Esophagus (tissue), 2 donors: ENCODE measurements around the gene PRDM2. TPM values are rescaled to one million over a fixed set of nuclear protein-coding genes. Genes with fewer than 3 reads are reported as not detected.

Experiments used
- H3K27ac ChIP-seq, 2 donors: one replicate each; pipeline ENCODE4 v1.5.1; 2013; ENCODE audit warnings: low read depth in 2 of 2, mild to moderate bottlenecking in 2 of 2, inconsistent platforms in 1 of 2, low read length in 1 of 2, moderate library complexity in 1 of 2
- H3K27me3 ChIP-seq, 2 donors: one replicate each; pipeline ENCODE4 v1.6.1; 2013; ENCODE audit warnings: low read length in 2 of 2, control low read depth in 1 of 2, mild to moderate bottlenecking in 1 of 2; ENCODE audit not compliant: insufficient read depth in 2 of 2, control insufficient read depth in 1 of 2
- H3K36me3 ChIP-seq, 2 donors: one replicate each; pipeline ENCODE4 v1.6.1; 2013; ENCODE audit warnings: low read length in 1 of 2; ENCODE audit not compliant: control insufficient read depth in 2 of 2, insufficient read depth in 2 of 2
- H3K4me1 ChIP-seq, 2 donors: one replicate each; pipeline ENCODE4 v1.6.1; 2013; ENCODE audit warnings: low read length in 1 of 2; ENCODE audit not compliant: control insufficient read depth in 2 of 2, insufficient read depth in 2 of 2
- H3K4me3 ChIP-seq, 2 donors: one replicate each; pipeline ENCODE4 v1.5.1; 2013; ENCODE audit warnings: low read length in 2 of 2, mild to moderate bottlenecking in 2 of 2, low read depth in 1 of 2, moderate library complexity in 1 of 2
- H3K9me3 ChIP-seq, 2 donors: one replicate each; pipeline ENCODE4 v1.6.1; 2013; ENCODE audit warnings: mild to moderate bottlenecking in 2 of 2, low read depth in 1 of 2, low read length in 1 of 2, moderate library complexity in 1 of 2; ENCODE audit not compliant: control insufficient read depth in 2 of 2, insufficient read depth in 1 of 2
- WGBS, 2 donors: extraction: QIAGEN DNeasy Blood & Tissue Kit; methylation state at CpG; one replicate each; pipeline ENCODE4 v1.1.7; 2013; 5-methylcytosine and 5-hydroxymethylcytosine counted together
- polyA plus RNA-seq, 2 donors: library from polyadenylated mRNA; stranded (reverse); fragments of 200-250 nt; gene quantifications; one replicate each; pipeline ENCODE4 v1.2.3, GENCODE V29; 2013
- donor health status: healthy with polysubstance abuse.
- donor health status: Bipolar disorder and iron deficiency.

Gene PRDM2
- polyA plus RNA-seq, 2 donors: 12.1 to 16.0 TPM

DNA sequence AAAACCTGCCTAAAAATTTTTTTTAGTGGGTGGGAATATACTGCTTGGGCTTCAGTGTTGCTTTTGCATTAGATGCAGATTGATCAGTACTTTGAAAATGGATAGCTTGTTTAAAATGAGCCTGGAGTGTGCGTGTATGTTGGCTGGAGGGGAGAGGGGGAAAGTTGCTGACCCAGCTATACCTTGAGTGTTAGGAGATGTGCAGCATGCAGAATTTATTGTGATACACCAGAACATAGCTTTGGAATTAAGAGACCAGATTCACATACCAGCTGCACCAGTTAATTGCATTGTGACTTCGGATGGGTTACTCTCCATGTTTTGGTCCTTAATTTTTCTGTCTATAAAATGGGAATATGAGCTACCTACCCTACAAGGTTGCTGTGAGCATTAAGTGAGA lies 60.4 kb downstream of the PRDM2 start:
- no peaks in the 10 kb centered on the region for H3K9me3 ChIP-seq
- H3K27ac ChIP-seq: no peak overlapping the region
- H3K4me1 ChIP-seq: peaks cover 0 to 7% of the 10 kb centered on the region in 2 donors

DNA sequence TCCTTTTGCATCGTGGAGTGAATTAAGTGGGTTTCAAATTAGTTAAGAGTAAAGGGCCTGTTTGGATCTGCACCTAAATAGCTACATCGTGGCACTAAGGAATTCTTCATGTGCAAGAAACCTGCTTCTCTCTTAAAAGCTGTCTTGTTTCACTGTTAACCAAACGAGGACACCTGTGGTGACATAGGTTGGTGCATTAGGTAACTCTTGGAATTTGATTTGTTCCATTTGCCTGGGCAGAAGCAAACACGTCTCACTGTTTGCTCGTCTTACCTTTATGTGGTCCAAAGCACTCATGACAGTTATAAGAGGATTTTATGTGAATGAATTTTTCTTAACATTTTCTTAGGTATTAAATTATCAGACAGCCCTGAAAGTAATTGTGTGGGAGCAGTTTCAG lies 60.9 kb downstream of the PRDM2 start:
- H3K9me3 ChIP-seq: no peaks in the 10 kb centered on the region
- H3K27me3 ChIP-seq: no peaks in the 10 kb centered on the region
- H3K27ac ChIP-seq: no peak overlapping the region
- peaks cover 0 to 7% of the 10 kb centered on the region in 2 donors for H3K4me1 ChIP-seq
- WGBS, 2 donors: 55 to 60% methylated on average over 5 of the region's 5 CpGs
- H3K36me3 ChIP-seq: no peaks in the 10 kb centered on the region
- H3K4me3 ChIP-seq: no peak overlapping the region

More for the DNA sequence above, 60.4 kb downstream of the PRDM2 start:
- no peaks in the 10 kb centered on the region for H3K27me3 ChIP-seq
- WGBS, 2 donors: 88 to 94% methylated on average over 2 of the region's 2 CpGs
- H3K36me3 ChIP-seq: no peaks in the 10 kb centered on the region
- no peak overlapping the region for H3K4me3 ChIP-seq

GRCh38 chr1:13761883-13762282 lies 61.9 kb downstream of the PRDM2 start:
- H3K4me1 ChIP-seq: peaks cover 0 to 7% of the 10 kb centered on the region in 2 donors
- no peaks in the 10 kb centered on the region for H3K27me3 ChIP-seq
- H3K9me3 ChIP-seq: no peaks in the 10 kb centered on the region
- no peaks in the 10 kb centered on the region for H3K36me3 ChIP-seq
- WGBS, 2 donors: 81% methylated on average over 9 of the region's 9 CpGs
- H3K4me3 ChIP-seq: no peak overlapping the region
- H3K27ac ChIP-seq: no peak overlapping the region

DNA sequence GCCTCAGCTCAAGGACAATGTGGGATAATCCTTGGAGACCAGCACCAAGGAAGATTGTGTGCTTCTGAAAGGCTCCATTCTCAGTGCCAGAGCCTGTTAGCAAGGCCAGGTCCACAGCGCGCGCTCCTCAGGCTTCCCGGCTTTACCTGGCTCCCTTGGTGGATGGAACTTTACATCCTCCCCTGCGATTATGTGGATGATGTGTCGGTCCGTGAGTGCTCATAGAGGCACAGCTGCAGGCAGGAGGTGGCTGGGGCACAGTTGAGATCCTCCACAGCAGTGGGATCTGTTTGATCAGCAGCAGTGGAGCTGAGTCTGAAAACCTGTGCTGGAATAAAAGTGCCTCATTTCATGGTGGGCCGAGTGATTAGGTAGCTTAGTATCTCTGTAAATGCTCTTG lies 62.7 kb downstream of the PRDM2 start:
- Histone ChIP-seq H3K4me3 (no peak overlapping the region), H3K9me3 (no peaks in the 10 kb centered on the region), H3K27ac (no peak overlapping the region), H3K27me3 (no peaks in the 10 kb centered on the region), H3K4me1 (peaks cover 0 to 7% of the 10 kb centered on the region in 2 donors), H3K36me3 (no peaks in the 10 kb centered on the region)
- 85 to 89% methylated on average over 8 of the region's 8 CpGs for WGBS, 2 donors

DNA sequence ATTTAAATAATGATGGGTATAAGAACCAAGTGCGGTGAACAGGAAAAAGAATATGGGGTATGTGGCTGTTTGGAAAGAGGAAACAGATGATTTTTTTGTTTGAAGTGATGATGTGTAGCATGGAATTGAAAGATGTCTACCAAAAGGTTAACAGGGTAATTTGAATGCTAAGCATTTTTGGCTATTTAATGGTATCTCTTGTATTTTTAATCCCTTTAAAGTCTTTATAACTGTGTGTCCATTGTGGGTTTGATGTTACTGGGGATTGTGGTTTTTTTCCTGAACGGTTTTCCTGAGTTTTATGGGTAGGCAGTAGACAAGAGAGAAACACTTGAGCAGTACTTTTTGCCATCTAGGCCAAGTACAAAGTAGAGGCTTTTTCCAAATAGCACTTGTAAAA lies 63.2 kb downstream of the PRDM2 start:
- Histone ChIP-seq H3K27me3 (no peaks in the 10 kb centered on the region), H3K36me3 (no peaks in the 10 kb centered on the region), H3K27ac (no peak overlapping the region), H3K9me3 (no peaks in the 10 kb centered on the region), H3K4me3 (no peak overlapping the region), H3K4me1 (peaks cover 0 to 7% of the 10 kb centered on the region in 2 donors)
- whole genome bisulfite sequencing, 2 donors: 60 to 62% methylated on average over 2 of the region's 2 CpGs

GRCh38 chr1:13763991-13764390 lies 64.0 kb downstream of the PRDM2 start:
- WGBS, 2 donors: 51 to 58% methylated on average over 6 of the region's 6 CpGs
- H3K4me3 ChIP-seq: no peak overlapping the region
- no peaks in the 10 kb centered on the region for H3K27me3 ChIP-seq
- H3K4me1 ChIP-seq: peaks cover 0 to 7% of the 10 kb centered on the region in 2 donors
- H3K36me3 ChIP-seq: no peaks in the 10 kb centered on the region
- no peaks in the 10 kb centered on the region for H3K9me3 ChIP-seq
- no peak overlapping the region for H3K27ac ChIP-seq

- WGBS, 2 donors: 59 to 63% methylated on average over 6 of the region's 6 CpGs
- no peaks in the 10 kb centered on the region for H3K36me3 ChIP-seq
- peaks cover 0 to 7% of the 10 kb centered on the region in 2 donors for H3K4me1 ChIP-seq
- no peaks in the 10 kb centered on the region for H3K9me3 ChIP-seq
- no peak overlapping the region for H3K4me3 ChIP-seq
- no peaks in the 10 kb centered on the region for H3K27me3 ChIP-seq
- no peak overlapping the region for H3K27ac ChIP-seq
These were observed 64.8 kb downstream of the PRDM2 start for GRCh38 chr1:13764588-13765332.

DNA sequence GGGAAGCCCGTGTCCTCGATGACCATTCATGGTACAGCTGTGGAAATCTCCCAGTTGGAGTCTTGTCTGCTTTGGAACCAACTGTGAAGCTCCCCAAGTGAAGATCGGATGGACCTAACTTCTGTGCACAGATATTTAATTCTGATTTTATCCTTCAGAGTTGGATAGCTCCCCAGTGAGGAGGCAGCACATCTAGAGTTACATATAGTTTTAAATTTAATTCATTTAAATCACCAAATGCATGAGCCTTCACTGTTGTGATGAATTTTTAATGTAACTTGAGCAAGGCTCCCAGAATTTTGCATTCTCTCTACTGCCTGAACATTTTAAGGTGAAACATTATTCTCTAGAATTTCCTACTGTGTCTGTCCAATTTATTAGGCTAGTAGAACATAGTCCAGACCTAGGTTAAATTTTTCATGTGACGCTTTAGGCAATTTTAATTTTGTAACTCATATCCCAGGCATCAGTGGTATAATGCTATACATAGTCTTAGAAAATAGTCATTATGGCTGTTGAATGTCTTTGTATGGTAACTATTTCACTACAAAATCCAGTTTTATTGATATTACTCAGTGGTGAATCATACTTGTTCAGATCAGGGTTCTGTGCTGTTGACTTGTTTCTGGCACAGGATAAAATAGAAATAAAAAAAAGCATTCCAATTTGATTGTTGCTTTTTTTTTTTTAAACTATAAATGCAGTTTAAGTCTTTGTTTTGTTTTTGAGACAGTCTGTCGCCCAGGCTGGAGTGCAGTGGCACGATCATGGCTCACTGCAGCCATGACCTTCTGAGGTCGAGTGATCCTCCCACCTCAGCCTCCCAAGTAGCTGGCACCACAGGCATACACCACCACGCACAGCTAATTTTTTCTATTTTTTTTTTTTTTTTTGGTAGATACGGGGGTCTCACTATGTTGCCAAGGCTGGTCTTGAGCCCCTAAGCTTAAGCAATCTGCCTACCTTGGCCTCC lies 66.9 kb downstream of the PRDM2 start:
- WGBS, 2 donors: 65 to 82% methylated on average over 9 of the region's 9 CpGs
- H3K36me3 ChIP-seq: no peaks in the 10 kb centered on the region
- H3K4me3 ChIP-seq: no peak overlapping the region
- no peaks in the 10 kb centered on the region for H3K27me3 ChIP-seq
- H3K27ac ChIP-seq: no peak overlapping the region
- H3K4me1 ChIP-seq: peaks cover 0 to 7% of the 10 kb centered on the region in 2 donors
- H3K9me3 ChIP-seq: no peaks in the 10 kb centered on the region

DNA sequence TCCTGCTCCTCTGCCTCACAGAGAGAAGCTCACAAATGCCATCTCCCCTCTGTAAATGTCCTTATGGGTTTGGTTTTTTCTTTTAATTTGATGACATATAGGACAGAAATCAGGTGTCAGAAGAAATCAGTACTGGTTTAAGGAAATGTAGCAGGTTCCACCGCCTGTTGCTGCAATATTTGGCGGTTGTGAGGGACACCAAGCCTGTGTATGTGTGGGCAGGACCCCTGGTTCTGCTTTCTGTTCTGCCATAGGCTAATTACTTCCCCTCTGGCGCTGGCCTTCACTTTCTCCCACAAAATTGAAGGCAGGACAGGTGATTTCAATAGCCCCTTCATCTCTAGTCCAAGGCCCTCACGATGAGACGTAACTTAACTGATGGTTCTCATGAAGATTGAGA lies 69.2 kb downstream of the PRDM2 start:
- no peaks in the 10 kb centered on the region for H3K4me1 ChIP-seq
- no peak overlapping the region for H3K27ac ChIP-seq
- H3K27me3 ChIP-seq: no peaks in the 10 kb centered on the region
- H3K36me3 ChIP-seq: peaks cover 0 to under 1% of the 10 kb centered on the region in 2 donors
- H3K4me3 ChIP-seq: no peak overlapping the region
- WGBS, 2 donors: 94 to 96% methylated on average over 5 of the region's 5 CpGs
- no peaks in the 10 kb centered on the region for H3K9me3 ChIP-seq
